ENCODE results near the gene NUP205. TPM values are rescaled to one million over a fixed set of nuclear protein-coding genes. Genes with fewer than 3 reads are reported as not detected.

Gene NUP205
- total and polyA plus RNA-seq, 2 donors: 21.4 to 50.6 TPM

- Histone ChIP-seq H3K36me3 (ENCODE audit: insufficient read depth) (no peaks in the 10 kb centered on the region), H3K4me1 (ENCODE audit: insufficient read depth) (no peaks in the 10 kb centered on the region)
Measured at GRCh38 chr7:135525426-135525825, 32.3 kb upstream of the NUP205 start.

GRCh38 chr7:135527025-135527424, 30.7 kb upstream of the NUP205 start:
- no peak overlapping the region for H3K27ac ChIP-seq (ENCODE audit: low read depth)
- no peaks in the 10 kb centered on the region for H3K4me1 ChIP-seq (ENCODE audit: insufficient read depth)
- 91% methylated on average over 3 of the region's 3 CpGs for WGBS
- no peak for DNase-seq (ENCODE audit: extremely low spot score)
- no peaks in the 10 kb centered on the region for H3K36me3 ChIP-seq (ENCODE audit: insufficient read depth)
- H3K4me3 ChIP-seq (ENCODE audit: low read depth, low read length): no peak overlapping the region

More at GRCh38 chr7:135525426-135525825, 32.3 kb upstream of the NUP205 start:
- no peak for DNase-seq (ENCODE audit: extremely low spot score)
- H3K4me3 ChIP-seq (ENCODE audit: low read depth, low read length): no peak overlapping the region
- H3K27ac ChIP-seq (ENCODE audit: low read depth): no peak overlapping the region
- 87% methylated on average over 4 of the region's 4 CpGs for WGBS

GRCh38 chr7:135536150-135536549, 21.6 kb upstream of the NUP205 start:
- Histone ChIP-seq H3K4me1 (ENCODE audit: insufficient read depth) (no peaks in the 10 kb centered on the region), H3K27ac (ENCODE audit: low read depth) (no peak overlapping the region), H3K36me3 (ENCODE audit: insufficient read depth) (no peaks in the 10 kb centered on the region), H3K4me3 (ENCODE audit: low read depth, low read length) (no peak overlapping the region)
- 67% methylated on average over 7 of the region's 7 CpGs for WGBS
- no peak for DNase-seq (ENCODE audit: extremely low spot score)

- H3K4me3 ChIP-seq (ENCODE audit: low read depth, low read length): no peak overlapping the region
- H3K4me1 ChIP-seq (ENCODE audit: insufficient read depth): no peaks in the 10 kb centered on the region
- no peaks in the 10 kb centered on the region for H3K36me3 ChIP-seq (ENCODE audit: insufficient read depth)
- WGBS: 78% methylated on average over 1 of the region's 1 CpG
- no peak overlapping the region for H3K27ac ChIP-seq (ENCODE audit: low read depth)
- DNase-seq (ENCODE audit: extremely low spot score): no peak
Measured at GRCh38 chr7:135537453-135537852, 20.3 kb upstream of the NUP205 start.

- Histone ChIP-seq H3K4me1 (ENCODE audit: insufficient read depth) (no peaks in the 10 kb centered on the region), H3K4me3 (ENCODE audit: low read depth, low read length) (no peak overlapping the region), H3K36me3 (ENCODE audit: insufficient read depth) (no peaks in the 10 kb centered on the region), H3K27ac (ENCODE audit: low read depth) (no peak overlapping the region)
- DNase-seq (ENCODE audit: extremely low spot score): no peak
Measured at GRCh38 chr7:135537905-135538304, 19.8 kb upstream of the NUP205 start.

- WGBS: 15% methylated on average over 3 of the region's 3 CpGs
- H3K4me1 ChIP-seq (ENCODE audit: insufficient read depth): no peaks in the 10 kb centered on the region
- no peak for DNase-seq (ENCODE audit: extremely low spot score)
- no peak overlapping the region for H3K27ac ChIP-seq (ENCODE audit: low read depth)
- H3K4me3 ChIP-seq (ENCODE audit: low read depth, low read length): no peak overlapping the region
- H3K36me3 ChIP-seq (ENCODE audit: insufficient read depth): no peaks in the 10 kb centered on the region
Measured at GRCh38 chr7:135538376-135538775, 19.3 kb upstream of the NUP205 start.

- H3K36me3 ChIP-seq (ENCODE audit: insufficient read depth): no peaks in the 10 kb centered on the region
- no peak for DNase-seq (ENCODE audit: extremely low spot score)
- 86% methylated on average over 2 of the region's 2 CpGs for WGBS
Measured at GRCh38 chr7:135539629-135540028, 18.1 kb upstream of the NUP205 start.

GRCh38 chr7:135541029-135541428, 16.7 kb upstream of the NUP205 start:
- WGBS: 96% methylated on average over 6 of the region's 6 CpGs
- H3K27ac ChIP-seq (ENCODE audit: low read depth): no peak overlapping the region
- H3K4me1 ChIP-seq (ENCODE audit: insufficient read depth): no peaks in the 10 kb centered on the region
- H3K4me3 ChIP-seq (ENCODE audit: low read depth, low read length): no peak overlapping the region
- H3K36me3 ChIP-seq (ENCODE audit: insufficient read depth): no peaks in the 10 kb centered on the region
- no peak for DNase-seq (ENCODE audit: extremely low spot score)

More at GRCh38 chr7:135539629-135540028, 18.1 kb upstream of the NUP205 start:
- Histone ChIP-seq H3K4me1 (ENCODE audit: insufficient read depth) (no peaks in the 10 kb centered on the region), H3K4me3 (ENCODE audit: low read depth, low read length) (no peak overlapping the region), H3K27ac (ENCODE audit: low read depth) (no peak overlapping the region)

- DNase-seq (ENCODE audit: extremely low spot score): no peak
- no peaks in the 10 kb centered on the region for H3K36me3 ChIP-seq (ENCODE audit: insufficient read depth)
- no peaks in the 10 kb centered on the region for H3K4me1 ChIP-seq (ENCODE audit: insufficient read depth)
- 60% methylated on average over 7 of the region's 7 CpGs for WGBS
- no peak overlapping the region for H3K4me3 ChIP-seq (ENCODE audit: low read depth, low read length)
- H3K27ac ChIP-seq (ENCODE audit: low read depth): no peak overlapping the region
Measured at GRCh38 chr7:135550196-135550595, 7.5 kb upstream of the NUP205 start.

GRCh38 chr7:135552148-135552547, 5.6 kb upstream of the NUP205 start:
- Histone ChIP-seq H3K36me3 (ENCODE audit: insufficient read depth) (no peaks in the 10 kb centered on the region), H3K4me1 (ENCODE audit: insufficient read depth) (no peaks in the 10 kb centered on the region), H3K27ac (ENCODE audit: low read depth) (no peak overlapping the region), H3K4me3 (ENCODE audit: low read depth, low read length) (no peak overlapping the region)
- WGBS: 56% methylated on average over 3 of the region's 3 CpGs
- no peak for DNase-seq (ENCODE audit: extremely low spot score)

GRCh38 chr7:135553346-135553745, 4.4 kb upstream of the NUP205 start:
- Histone ChIP-seq H3K4me1 (ENCODE audit: insufficient read depth) (no peaks in the 10 kb centered on the region), H3K4me3 (ENCODE audit: low read depth, low read length) (no peak overlapping the region), H3K27ac (ENCODE audit: low read depth) (no peak overlapping the region), H3K36me3 (ENCODE audit: insufficient read depth) (no peaks in the 10 kb centered on the region)
- no peak for DNase-seq (ENCODE audit: extremely low spot score)
- 81% methylated on average over 3 of the region's 3 CpGs for WGBS

- Histone ChIP-seq H3K4me3 (ENCODE audit: low read depth, low read length) (peak overlapping the region; percentile 70), H3K36me3 (ENCODE audit: insufficient read depth) (no peaks in the 10 kb centered on the region), H3K4me1 (ENCODE audit: insufficient read depth) (no peaks in the 10 kb centered on the region), H3K27ac (ENCODE audit: low read depth) (peak overlapping the region; percentile 87)
- DNase-seq (ENCODE audit: extremely low spot score): peak; percentile 49
- WGBS: under 1% methylated on average over 16 of the region's 16 CpGs
Measured at GRCh38 chr7:135558337-135558767, 635 bp downstream of the NUP205 start.

- peak overlapping the region; percentile 70 for H3K4me3 ChIP-seq (ENCODE audit: low read depth, low read length)
- no peak overlapping the region for H3K27ac ChIP-seq (ENCODE audit: low read depth)
- WGBS: 55% methylated on average over 5 of the region's 5 CpGs
- no peaks in the 10 kb centered on the region for H3K36me3 ChIP-seq (ENCODE audit: insufficient read depth)
- DNase-seq (ENCODE audit: extremely low spot score): no peak
- H3K4me1 ChIP-seq (ENCODE audit: insufficient read depth): no peaks in the 10 kb centered on the region
Measured at GRCh38 chr7:135558881-135559280, 1.2 kb downstream of the NUP205 start.

- H3K4me3 ChIP-seq (ENCODE audit: low read depth, low read length): no peak overlapping the region
- H3K36me3 ChIP-seq (ENCODE audit: insufficient read depth): no peaks in the 10 kb centered on the region
- no peak for DNase-seq (ENCODE audit: extremely low spot score)
- 50% methylated on average over 1 of the region's 1 CpG for WGBS
- no peak overlapping the region for H3K27ac ChIP-seq (ENCODE audit: low read depth)
- no peaks in the 10 kb centered on the region for H3K4me1 ChIP-seq (ENCODE audit: insufficient read depth)
Measured at GRCh38 chr7:135560631-135561030, 2.9 kb downstream of the NUP205 start.

GRCh38 chr7:135562720-135563119, 5.0 kb downstream of the NUP205 start:
- no peaks in the 10 kb centered on the region for H3K36me3 ChIP-seq (ENCODE audit: insufficient read depth)
- 87% methylated on average over 8 of the region's 8 CpGs for WGBS
- H3K4me1 ChIP-seq (ENCODE audit: insufficient read depth): no peaks in the 10 kb centered on the region

More at GRCh38 chr7:135562720-135563119, 5.0 kb downstream of the NUP205 start:
- Histone ChIP-seq H3K27ac (ENCODE audit: low read depth) (no peak overlapping the region), H3K4me3 (ENCODE audit: low read depth, low read length) (no peak overlapping the region)
- DNase-seq (ENCODE audit: extremely low spot score): no peak
